ENCODE measurements around the gene KIF6. TPM values are rescaled to one million over a fixed set of nuclear protein-coding genes. Genes with fewer than 3 reads are reported as not detected.

KIF6 gene
- total and polyA plus RNA-seq, 4 experiments from 2014 or later = not detected

DNA sequence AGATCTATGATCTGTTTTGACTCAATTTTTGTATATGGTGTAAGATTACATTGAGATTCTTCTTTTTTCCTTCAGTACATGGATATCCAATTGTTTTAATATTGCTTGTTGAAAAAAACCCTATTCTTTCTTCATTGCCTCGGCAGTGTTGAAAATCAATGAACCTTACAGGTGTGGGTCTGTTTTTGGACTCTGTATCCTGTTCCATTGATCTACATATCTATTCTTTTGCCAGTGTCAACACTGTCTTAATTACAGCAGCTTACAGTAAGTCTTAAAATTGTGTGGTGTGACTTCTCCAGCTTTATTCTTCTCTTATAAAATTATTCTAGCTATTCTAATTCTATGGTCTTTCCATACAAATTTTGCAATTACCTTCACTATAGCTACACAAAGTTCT, 320.9 kb downstream of the KIF6 start:
- H3K4me1 ChIP-seq (ENCODE audit: insufficient read depth, low read length) = no peaks in the 10 kb centered on the region
- Mint-ChIP-seq H3K9me3 (no peaks in the 10 kb centered on the region), H3K4me3 (no peak overlapping the region), H3K27ac (no peak overlapping the region), H3K4me1 (no peaks in the 10 kb centered on the region), H3K27me3 (no peaks in the 10 kb centered on the region), H3K36me3 (no peaks in the 10 kb centered on the region)
- CTCF ChIA-PET (ENCODE audit: partially characterized antibody) = no interaction called here
- H3K27ac ChIP-seq (ENCODE audit: low read depth, low read length) = no peak overlapping the region
- H3K36me3 ChIP-seq (ENCODE audit: insufficient read depth, low read length) = no peaks in the 10 kb centered on the region
- H3K4me3 ChIP-seq (ENCODE audit: low read length in 2 of 2) = no peak overlapping the region
- intact Hi-C loops (cut with micrococcal nuclease) = no loop called here
- DNase-seq = no peak
- POLR2A ChIA-PET (ENCODE audit: partially characterized antibody) = no interaction called here
- no peaks in the 10 kb centered on the region for H3K9me3 ChIP-seq (ENCODE audit: control insufficient read depth in 1 of 2, low read length in 2 of 2)
- H3K27me3 ChIP-seq (ENCODE audit: insufficient read depth, low read length) = no peaks in the 10 kb centered on the region

- Histone ChIP-seq H3K27ac (ENCODE audit: low read depth, low read length) (no peak overlapping the region), H3K4me1 (ENCODE audit: insufficient read depth, low read length) (no peaks in the 10 kb centered on the region), H3K36me3 (ENCODE audit: insufficient read depth, low read length) (no peaks in the 10 kb centered on the region), H3K27me3 (ENCODE audit: insufficient read depth, low read length) (no peaks in the 10 kb centered on the region), H3K4me3 (ENCODE audit: low read length in 2 of 2) (no peak overlapping the region), H3K9me3 (ENCODE audit: control insufficient read depth in 1 of 2, low read length in 2 of 2) (no peaks in the 10 kb centered on the region)
- Mint-ChIP-seq H3K36me3 (no peaks in the 10 kb centered on the region), H3K4me1 (no peaks in the 10 kb centered on the region), H3K27ac (no peak overlapping the region), H3K4me3 (no peak overlapping the region), H3K27me3 (no peaks in the 10 kb centered on the region), H3K9me3 (no peaks in the 10 kb centered on the region)
- intact Hi-C loops (cut with micrococcal nuclease) = no loop called here
- DNase-seq = no peak
- ChIA-PET POLR2A (ENCODE audit: partially characterized antibody) (no interaction called here), CTCF (ENCODE audit: partially characterized antibody) (no interaction called here)
Observed at GRCh38 chr6:39403304-39403703, 321.9 kb downstream of the KIF6 start.

DNA sequence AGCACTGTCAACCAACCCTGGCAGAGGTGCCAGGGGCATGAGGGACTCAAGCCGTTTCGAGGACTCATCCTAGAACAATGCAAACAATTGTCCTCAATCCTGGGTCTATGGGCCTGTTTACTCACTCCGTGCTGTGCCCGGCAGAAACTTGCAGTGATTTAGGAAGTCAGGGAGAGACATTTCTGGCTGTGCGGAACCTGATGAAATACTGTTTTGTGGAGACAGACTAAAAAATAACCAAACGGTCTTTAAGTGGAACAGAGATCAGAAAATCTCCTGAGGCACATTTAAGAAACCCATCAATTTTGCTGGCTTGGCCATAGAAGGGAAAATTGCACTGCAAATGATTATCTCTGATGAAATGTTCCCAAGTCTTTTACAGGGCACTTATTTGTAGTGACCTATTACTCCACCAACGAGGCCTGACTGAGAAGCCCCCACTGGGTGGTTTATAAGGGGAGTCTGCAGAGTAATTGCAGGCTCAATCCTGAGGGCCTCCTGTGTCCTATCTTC, 322.9 kb downstream of the KIF6 start:
- DNase-seq = no peak
- H3K27me3 ChIP-seq (ENCODE audit: insufficient read depth, low read length) = no peaks in the 10 kb centered on the region
- H3K27ac Mint-ChIP-seq = peak overlapping the region in 1 of 7 donors; percentile 31
- POLR2A ChIA-PET (ENCODE audit: partially characterized antibody) = no interaction called here
- no peaks in the 10 kb centered on the region for H3K36me3 ChIP-seq (ENCODE audit: insufficient read depth, low read length)
- no peaks in the 10 kb centered on the region for H3K9me3 Mint-ChIP-seq
- no peaks in the 10 kb centered on the region for H3K9me3 ChIP-seq (ENCODE audit: control insufficient read depth in 1 of 2, low read length in 2 of 2)
- H3K4me3 ChIP-seq (ENCODE audit: low read length in 2 of 2) = no peak overlapping the region
- H3K27me3 Mint-ChIP-seq = peaks cover 0 to 4% of the 10 kb centered on the region in 2 donors
- CTCF ChIA-PET (ENCODE audit: partially characterized antibody) = no interaction called here
- no peaks in the 10 kb centered on the region for H3K36me3 Mint-ChIP-seq
- no peaks in the 10 kb centered on the region for H3K4me1 Mint-ChIP-seq
- H3K4me3 Mint-ChIP-seq = no peak overlapping the region
- no peak overlapping the region for H3K27ac ChIP-seq (ENCODE audit: low read depth, low read length)
- intact Hi-C loops (cut with micrococcal nuclease) = no loop called here
- no peaks in the 10 kb centered on the region for H3K4me1 ChIP-seq (ENCODE audit: insufficient read depth, low read length)

- ChIA-PET CTCF (ENCODE audit: partially characterized antibody) (no interaction called here), POLR2A (ENCODE audit: partially characterized antibody) (no interaction called here)
- H3K9me3 Mint-ChIP-seq = no peaks in the 10 kb centered on the region
- Histone ChIP-seq H3K27me3 (ENCODE audit: insufficient read depth, low read length) (no peaks in the 10 kb centered on the region), H3K4me3 (ENCODE audit: low read length in 2 of 2) (no peak overlapping the region), H3K27ac (ENCODE audit: low read depth, low read length) (no peak overlapping the region), H3K4me1 (ENCODE audit: insufficient read depth, low read length) (no peaks in the 10 kb centered on the region), H3K9me3 (ENCODE audit: control insufficient read depth in 1 of 2, low read length in 2 of 2) (no peaks in the 10 kb centered on the region), H3K36me3 (ENCODE audit: insufficient read depth, low read length) (no peaks in the 10 kb centered on the region)
- H3K36me3 Mint-ChIP-seq = no peaks in the 10 kb centered on the region
- no peaks in the 10 kb centered on the region for H3K4me1 Mint-ChIP-seq
- peaks cover 0 to 4% of the 10 kb centered on the region in 2 donors for H3K27me3 Mint-ChIP-seq
- intact Hi-C loops (cut with micrococcal nuclease) = no loop called here
- DNase-seq = no peak
- H3K4me3 Mint-ChIP-seq = no peak overlapping the region
- H3K27ac Mint-ChIP-seq = no peak overlapping the region
Observed at GRCh38 chr6:39401376-39401775, 323.8 kb downstream of the KIF6 start.

DNA sequence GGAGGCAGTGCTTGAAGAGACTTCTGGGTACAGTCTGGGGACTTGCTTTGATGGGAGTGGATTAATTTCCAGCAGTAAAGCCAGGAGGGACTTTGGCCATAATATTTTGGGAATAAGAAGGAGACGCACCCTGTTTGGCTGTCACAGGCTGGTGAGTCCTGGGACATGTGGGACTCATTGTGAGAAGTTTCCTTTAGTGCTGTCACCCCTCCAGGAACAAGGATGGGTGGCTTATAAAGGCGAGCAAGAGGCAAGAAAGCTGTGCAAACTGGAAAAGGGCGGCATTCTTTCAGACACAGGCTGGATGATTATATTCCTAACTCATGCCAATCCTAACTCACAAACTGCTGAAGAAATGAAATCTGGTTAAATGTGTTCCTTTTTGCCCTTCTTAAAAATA, 325.2 kb downstream of the KIF6 start:
- Mint-ChIP-seq H3K27me3 (peaks cover 0 to 4% of the 10 kb centered on the region in 2 donors), H3K36me3 (no peaks in the 10 kb centered on the region), H3K4me3 (no peak overlapping the region), H3K4me1 (no peaks in the 10 kb centered on the region), H3K9me3 (no peaks in the 10 kb centered on the region), H3K27ac (no peak overlapping the region)
- intact Hi-C loops (cut with micrococcal nuclease) = no loop called here
- Histone ChIP-seq H3K27ac (ENCODE audit: low read depth, low read length) (no peak overlapping the region), H3K27me3 (ENCODE audit: insufficient read depth, low read length) (no peaks in the 10 kb centered on the region), H3K4me1 (ENCODE audit: insufficient read depth, low read length) (no peaks in the 10 kb centered on the region), H3K36me3 (ENCODE audit: insufficient read depth, low read length) (no peaks in the 10 kb centered on the region), H3K4me3 (ENCODE audit: low read length in 2 of 2) (no peak overlapping the region), H3K9me3 (ENCODE audit: control insufficient read depth in 1 of 2, low read length in 2 of 2) (no peaks in the 10 kb centered on the region)
- DNase-seq = no peak
- ChIA-PET POLR2A (ENCODE audit: partially characterized antibody) (no interaction called here), CTCF (ENCODE audit: partially characterized antibody) (no interaction called here)

DNA sequence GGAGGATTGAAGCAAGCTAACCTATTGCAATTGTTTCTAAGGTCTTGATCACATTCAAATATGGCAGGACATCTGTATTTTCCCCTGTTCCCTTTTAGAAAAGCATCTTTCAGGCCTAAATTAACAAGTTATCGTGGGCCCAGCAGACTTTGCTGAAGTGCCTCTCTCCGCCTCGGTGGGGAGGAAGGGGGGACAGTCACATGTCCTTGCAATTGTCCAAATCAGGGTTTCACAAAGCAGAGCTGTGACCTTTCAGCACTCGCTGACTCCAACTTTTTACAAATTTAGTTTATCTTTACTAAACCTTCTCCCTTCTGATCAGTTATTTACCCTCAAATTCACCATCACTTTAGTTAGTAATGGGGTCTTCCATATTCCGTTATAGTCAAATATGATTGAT, 328.4 kb downstream of the KIF6 start:
- no peaks in the 10 kb centered on the region for H3K4me1 Mint-ChIP-seq
- H3K4me3 Mint-ChIP-seq = no peak overlapping the region
- Histone ChIP-seq H3K4me1 (ENCODE audit: insufficient read depth, low read length) (no peaks in the 10 kb centered on the region), H3K27ac (ENCODE audit: low read depth, low read length) (no peak overlapping the region), H3K36me3 (ENCODE audit: insufficient read depth, low read length) (no peaks in the 10 kb centered on the region), H3K4me3 (ENCODE audit: low read length in 2 of 2) (no peak overlapping the region), H3K9me3 (ENCODE audit: control insufficient read depth in 1 of 2, low read length in 2 of 2) (no peaks in the 10 kb centered on the region), H3K27me3 (ENCODE audit: insufficient read depth, low read length) (no peaks in the 10 kb centered on the region)
- POLR2A ChIA-PET (ENCODE audit: partially characterized antibody) = no interaction called here
- H3K27me3 Mint-ChIP-seq = peaks cover 0 to 4% of the 10 kb centered on the region in 2 donors
- H3K36me3 Mint-ChIP-seq = no peaks in the 10 kb centered on the region
- intact Hi-C loops (cut with micrococcal nuclease) = no loop called here
- H3K27ac Mint-ChIP-seq = no peak overlapping the region
- CTCF ChIA-PET (ENCODE audit: partially characterized antibody) = no interaction called here
- H3K9me3 Mint-ChIP-seq = no peaks in the 10 kb centered on the region
- no peak for DNase-seq

GRCh38 chr6:39393075-39393474, 332.1 kb downstream of the KIF6 start:
- Mint-ChIP-seq H3K27me3 (peaks cover 8 to 13% of the 10 kb centered on the region in 2 donors), H3K4me1 (no peaks in the 10 kb centered on the region), H3K36me3 (no peaks in the 10 kb centered on the region), H3K9me3 (no peaks in the 10 kb centered on the region), H3K27ac (no peak overlapping the region), H3K4me3 (no peak overlapping the region)
- no peaks in the 10 kb centered on the region for H3K9me3 ChIP-seq (ENCODE audit: control insufficient read depth in 1 of 2, low read length in 2 of 2)
- no peaks in the 10 kb centered on the region for H3K4me1 ChIP-seq (ENCODE audit: insufficient read depth, low read length)
- POLR2A ChIA-PET (ENCODE audit: partially characterized antibody) = no interaction called here
- CTCF ChIA-PET (ENCODE audit: partially characterized antibody) = no interaction called here
- no peaks in the 10 kb centered on the region for H3K36me3 ChIP-seq (ENCODE audit: insufficient read depth, low read length)
- H3K27ac ChIP-seq (ENCODE audit: low read depth, low read length) = no peak overlapping the region
- intact Hi-C loops (cut with micrococcal nuclease) = no loop called here
- DNase-seq = no peak
- no peaks in the 10 kb centered on the region for H3K27me3 ChIP-seq (ENCODE audit: insufficient read depth, low read length)
- H3K4me3 ChIP-seq (ENCODE audit: low read length in 2 of 2) = no peak overlapping the region

- Histone ChIP-seq H3K9me3 (ENCODE audit: control insufficient read depth in 1 of 2, low read length in 2 of 2) (no peaks in the 10 kb centered on the region), H3K27ac (ENCODE audit: low read depth, low read length) (no peak overlapping the region), H3K4me3 (ENCODE audit: low read length in 2 of 2) (no peak overlapping the region), H3K4me1 (ENCODE audit: insufficient read depth, low read length) (no peaks in the 10 kb centered on the region), H3K36me3 (ENCODE audit: insufficient read depth, low read length) (no peaks in the 10 kb centered on the region), H3K27me3 (ENCODE audit: insufficient read depth, low read length) (no peaks in the 10 kb centered on the region)
- Mint-ChIP-seq H3K4me3 (no peak overlapping the region), H3K27ac (no peak overlapping the region), H3K36me3 (no peaks in the 10 kb centered on the region), H3K27me3 (peaks cover 9 to 17% of the 10 kb centered on the region in 2 donors), H3K4me1 (no peaks in the 10 kb centered on the region), H3K9me3 (no peaks in the 10 kb centered on the region)
- POLR2A ChIA-PET (ENCODE audit: partially characterized antibody) = no interaction called here
- intact Hi-C loops (cut with micrococcal nuclease) = no loop called here
- no peak for DNase-seq
- CTCF ChIA-PET (ENCODE audit: partially characterized antibody) = no interaction called here
Observed at GRCh38 chr6:39391182-39391581, 334.0 kb downstream of the KIF6 start.
